GM21825 (cell line): ENCODE results near the gene ESRRG.
"Not testable (repeated sequence)": the region's sequence is repeated elsewhere in the genome, so short reads cannot be mapped to it uniquely, and the experiment has no call there.

ENCODE experiments used
- ATAC-seq: cut with Tn5 transposase; IDR thresholded peaks from one replicate; pipeline ENCODE4 v1.9.1; 2021; ENCODE audit warnings: mild to moderate bottlenecking, moderate library complexity; ENCODE audit not compliant: unreplicated experiment

ESRRG gene

DNA sequence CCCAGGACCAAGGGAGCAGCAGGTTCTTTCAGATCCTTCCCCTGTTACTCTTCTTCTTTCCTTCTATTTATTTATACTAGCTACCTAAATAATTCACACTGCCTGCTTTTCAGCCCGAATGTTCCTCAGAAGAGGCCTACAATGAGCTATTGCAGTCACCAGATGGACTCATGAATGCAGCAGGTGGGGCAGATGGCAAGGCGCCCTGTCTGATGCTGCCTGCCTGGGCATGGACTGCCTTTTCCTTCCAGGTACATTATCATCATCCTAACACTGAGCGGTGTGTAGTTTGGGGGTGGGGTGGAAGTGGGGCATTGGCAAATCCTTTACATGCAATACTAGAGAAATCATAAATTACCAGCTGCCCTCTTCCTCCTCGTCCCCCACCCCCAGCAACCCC is 17.6 kb downstream of the ESRRG start:
- no peak for ATAC-seq

GRCh38 chr1:216704065-216704464 is 19.2 kb downstream of the ESRRG start:
- ATAC-seq, result not testable (repeated sequence)

DNA sequence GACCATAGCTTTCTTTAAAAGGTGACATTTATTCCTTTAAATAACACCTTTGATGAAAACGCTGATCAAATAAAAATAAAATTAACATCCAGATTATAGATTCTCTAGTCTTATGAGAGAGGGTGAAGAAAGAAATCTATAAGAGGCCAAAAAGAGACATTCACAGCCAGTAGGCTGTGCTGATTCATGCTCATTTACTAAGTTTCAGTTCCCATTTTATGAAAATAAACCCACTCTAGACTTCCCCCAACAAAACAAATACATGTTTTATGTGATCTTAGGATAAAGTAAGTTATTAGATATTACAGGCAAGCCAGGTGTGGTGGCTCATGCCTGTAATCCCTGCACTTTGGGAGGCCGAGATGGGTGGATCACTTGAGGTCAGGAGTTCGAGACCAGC is 21.1 kb downstream of the ESRRG start:
- peak; percentile 87 for ATAC-seq

DNA sequence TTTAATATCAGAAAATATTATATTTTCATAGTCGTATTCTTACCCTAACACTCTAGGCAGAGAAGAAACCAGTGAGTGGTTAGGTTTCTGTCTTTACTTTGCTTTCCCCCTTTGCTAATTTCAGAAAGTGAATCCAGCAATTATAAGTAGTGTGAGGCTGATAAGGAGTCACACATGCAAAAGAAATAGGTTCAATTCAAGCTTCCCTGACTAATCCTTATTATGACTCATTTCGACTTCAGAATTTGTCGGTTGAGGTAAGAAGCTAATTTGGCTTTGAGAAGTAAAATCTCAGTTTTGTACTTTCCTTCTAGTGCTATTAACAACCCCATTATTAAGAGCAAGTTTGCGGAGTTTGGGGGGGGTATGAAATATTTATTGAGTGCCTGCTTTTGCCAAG is 22.4 kb downstream of the ESRRG start:
- ATAC-seq, result no peak

DNA sequence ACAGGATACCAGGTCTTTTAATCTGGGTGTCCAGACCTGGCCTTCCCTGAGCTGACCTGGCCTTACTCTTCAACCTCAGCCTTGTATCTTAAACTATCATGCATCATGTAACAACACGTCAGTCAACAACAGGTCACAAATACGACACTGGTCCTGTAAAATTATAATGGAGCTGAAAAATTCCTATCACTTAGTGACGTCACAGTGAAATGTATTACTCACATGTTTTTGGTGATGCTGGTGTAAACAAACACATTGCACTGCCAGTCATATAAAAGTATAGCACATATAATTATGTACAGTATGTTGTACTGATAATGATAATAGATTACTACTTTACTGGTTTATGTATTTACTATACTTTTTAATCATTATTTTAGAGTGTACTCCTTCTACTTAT is 31.5 kb downstream of the ESRRG start:
- no peak for ATAC-seq

- no peak for ATAC-seq
These were observed 32.6 kb downstream of the ESRRG start for GRCh38 chr1:216690603-216691002.

GRCh38 chr1:216688127-216688657 is 35.0 kb downstream of the ESRRG start:
- ATAC-seq, result no peak

- no peak for ATAC-seq
These were observed 36.1 kb downstream of the ESRRG start for GRCh38 chr1:216686860-216687766.

GRCh38 chr1:216682752-216683151 is 40.5 kb downstream of the ESRRG start:
- ATAC-seq, result no peak

GRCh38 chr1:216679108-216679507 is 44.1 kb downstream of the ESRRG start:
- no peak for ATAC-seq

DNA sequence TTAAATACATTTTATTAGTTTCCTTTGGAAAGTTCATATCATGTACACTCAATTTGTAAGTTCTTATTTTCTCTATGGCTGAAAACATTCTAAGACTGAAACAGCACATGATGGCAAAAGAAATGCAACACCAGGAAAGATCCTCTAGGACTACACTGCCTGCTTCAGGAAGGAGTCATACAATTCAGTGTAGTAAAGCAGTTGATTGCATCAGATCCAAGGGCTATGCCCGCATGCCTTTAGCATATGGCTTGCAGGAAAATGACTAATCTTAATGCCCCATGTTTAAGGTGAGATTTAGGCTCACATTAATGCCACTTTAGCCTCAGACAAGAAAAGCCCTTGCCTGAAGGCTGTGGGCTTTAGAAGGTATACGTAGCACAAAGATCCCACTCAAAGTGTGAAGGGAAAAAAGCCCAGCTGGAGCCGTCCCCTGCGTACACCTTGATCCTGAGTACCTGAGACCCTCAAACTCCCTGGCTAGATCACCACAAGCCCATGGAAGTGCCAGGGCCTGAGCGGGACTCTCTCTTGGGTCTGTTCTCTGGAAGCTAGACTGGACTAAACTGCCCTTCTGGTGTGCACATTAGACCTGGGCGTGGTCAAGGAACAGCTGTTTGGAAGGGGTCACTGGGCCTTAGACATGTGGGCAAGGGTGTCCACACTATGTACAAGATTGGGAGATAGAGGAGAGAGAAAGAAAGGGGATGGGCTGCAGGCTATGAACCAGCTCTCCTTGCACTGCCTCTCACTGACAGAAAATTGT is 52.9 kb downstream of the ESRRG start:
- ATAC-seq, result no peak

- no peak for ATAC-seq
These were observed 56.8 kb downstream of the ESRRG start for GRCh38 chr1:216666441-216666840.

GRCh38 chr1:216665856-216666255 is 57.4 kb downstream of the ESRRG start:
- ATAC-seq, result no peak

- no peak for ATAC-seq
These were observed 57.8 kb downstream of the ESRRG start for GRCh38 chr1:216665406-216665805.

GRCh38 chr1:216662681-216663080 is 60.5 kb downstream of the ESRRG start:
- no peak for ATAC-seq

- no peak for ATAC-seq
These were observed 62.7 kb downstream of the ESRRG start for GRCh38 chr1:216660561-216660960.

GRCh38 chr1:216653001-216653400 is 70.2 kb downstream of the ESRRG start:
- ATAC-seq, result no peak

DNA sequence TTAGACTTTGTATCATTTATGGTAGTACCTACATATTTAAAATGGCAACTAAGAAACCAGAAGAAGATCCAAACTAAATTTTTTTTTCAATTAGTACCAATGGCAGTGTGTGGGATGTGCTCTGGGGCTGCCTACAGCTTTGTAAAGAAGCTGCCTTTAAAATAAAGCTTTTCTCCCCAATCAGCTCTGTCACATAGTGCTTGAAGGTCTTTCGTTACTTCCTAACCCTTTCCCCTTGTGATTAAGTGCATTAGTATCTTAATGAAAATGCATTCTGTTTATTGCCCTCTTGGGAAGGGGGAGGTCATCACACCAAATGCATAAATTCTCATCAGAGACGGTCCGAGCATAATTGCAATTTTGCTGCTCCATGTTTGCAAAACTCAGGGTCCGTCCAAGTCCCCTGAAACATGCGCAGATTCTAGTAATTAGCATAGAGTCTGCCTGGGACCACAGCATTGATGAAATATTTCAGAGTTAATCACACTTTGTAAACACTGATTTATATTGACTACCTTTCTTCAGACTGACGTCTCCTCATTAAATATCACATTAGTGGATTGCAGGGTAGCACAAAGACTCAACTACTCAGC is 71.3 kb downstream of the ESRRG start:
- ATAC-seq, result no peak

- ATAC-seq, result no peak
These were observed 80.1 kb downstream of the ESRRG start for GRCh38 chr1:216643176-216643575.

- no peak for ATAC-seq
These were observed 81.4 kb downstream of the ESRRG start for GRCh38 chr1:216641669-216642460.

DNA sequence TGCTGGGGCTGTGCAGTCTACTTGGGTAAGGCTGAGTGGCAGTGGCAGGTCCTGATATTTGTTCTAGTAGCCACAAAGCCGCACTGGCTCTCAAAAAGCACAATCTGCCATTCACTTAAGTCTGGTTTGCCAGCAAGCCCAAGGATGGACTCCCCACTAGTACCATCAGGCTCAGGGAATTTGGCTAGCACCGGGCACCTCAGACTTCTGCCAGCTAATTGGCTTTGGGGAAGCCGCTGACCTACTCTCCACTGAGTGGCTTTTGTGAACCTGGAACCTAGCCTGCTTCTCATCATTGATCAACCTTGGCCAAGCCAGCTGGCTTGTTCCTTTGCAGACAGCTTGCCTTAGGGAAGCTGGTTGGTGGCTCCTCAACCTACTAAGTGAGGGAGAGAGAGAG is 83.1 kb downstream of the ESRRG start:
- ATAC-seq, result no peak
